NCI-H2029 (cell line): ENCODE measurements around the gene SLC46A1.

Source experiments
- DNase-seq: peaks from one replicate; lab custom pipeline; 2025; lab: John Stamatoyannopoulos, UW

Gene SLC46A1

DNA sequence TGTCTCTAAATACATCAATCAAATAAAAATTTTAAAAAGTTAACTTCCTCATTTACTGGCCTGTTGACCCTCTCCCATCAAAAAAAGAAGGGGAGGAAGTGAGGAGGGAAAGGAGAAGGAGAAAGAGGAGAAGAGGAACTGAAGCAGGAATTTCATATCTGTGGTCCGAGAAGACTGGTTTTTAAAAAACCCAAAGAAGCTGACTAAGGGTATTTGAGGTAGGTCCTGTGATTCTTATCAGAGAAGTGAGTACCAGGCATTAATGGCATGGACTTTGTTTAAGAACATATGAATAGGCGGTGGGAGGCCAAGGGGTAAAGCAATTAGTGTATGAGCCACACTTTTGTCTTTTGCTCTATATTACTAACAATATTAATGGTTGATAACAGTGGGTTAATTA lies 2.0 kb downstream of the SLC46A1 start:
- DNase-seq: no peak

DNA sequence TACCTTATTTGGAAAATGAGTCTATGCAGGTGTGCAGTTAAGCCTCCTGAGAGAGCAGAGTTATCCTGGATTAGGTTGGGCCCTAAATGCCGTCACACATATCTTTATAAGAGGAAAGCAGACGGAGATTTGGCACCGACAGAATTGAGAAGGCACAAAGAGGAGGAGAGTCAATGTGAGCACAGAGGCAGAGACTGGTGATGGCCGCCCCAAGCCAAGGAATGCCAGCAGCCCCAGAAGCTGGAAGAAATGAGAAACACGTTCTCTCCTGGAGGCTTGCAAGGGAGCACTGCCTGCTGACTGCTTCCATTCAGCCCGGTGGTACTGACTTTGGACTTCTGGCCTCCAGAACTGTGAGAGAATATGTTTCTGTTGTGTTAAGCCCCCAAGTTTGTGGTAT lies 3.2 kb downstream of the SLC46A1 start:
- no peak for DNase-seq

DNA sequence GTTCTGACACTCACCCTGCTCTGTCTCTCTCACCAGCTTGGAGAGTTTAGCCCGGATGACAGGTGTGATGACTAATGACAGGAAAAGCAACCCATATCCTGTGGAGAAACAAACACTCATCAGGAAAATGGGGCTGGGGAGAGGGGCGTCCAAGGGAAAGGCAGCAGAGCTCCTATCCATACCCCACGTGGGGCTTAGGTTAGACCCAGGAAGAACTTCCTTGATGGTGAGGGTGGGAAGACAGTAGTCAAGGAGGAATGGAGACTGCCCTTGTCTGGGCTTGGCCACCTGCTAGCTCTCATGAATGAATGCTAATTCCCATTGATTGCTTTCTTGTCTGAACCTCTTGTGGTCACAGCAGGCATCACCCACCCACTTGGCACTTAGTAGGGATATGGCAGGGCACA lies 3.8 kb downstream of the SLC46A1 start:
- DNase-seq: no peak

DNA sequence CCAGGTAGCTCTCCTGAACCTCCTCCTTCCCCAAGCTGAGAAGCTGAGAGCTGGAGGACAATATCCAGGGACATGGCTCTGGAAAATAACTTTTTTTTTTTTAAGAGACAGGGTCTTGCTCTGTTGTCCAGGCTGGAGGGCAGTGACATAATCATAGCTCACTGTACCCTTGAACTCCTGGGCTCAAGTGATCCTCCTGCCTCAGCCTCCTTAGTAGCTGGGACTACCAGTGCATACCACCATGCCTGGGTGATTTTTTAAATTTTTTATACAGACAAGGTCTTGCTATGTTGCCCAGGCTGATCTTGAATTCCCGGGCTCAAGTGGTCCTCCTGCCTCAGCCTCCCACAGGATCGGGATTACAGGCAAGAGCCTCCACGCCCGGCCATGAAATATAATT lies 6.2 kb downstream of the SLC46A1 start:
- no peak for DNase-seq

GRCh38 chr17:28398280-28398981 lies 7.6 kb downstream of the SLC46A1 start:
- DNase-seq: no peak

- DNase-seq: no peak
Observed at GRCh38 chr17:28397687-28398279, 8.2 kb downstream of the SLC46A1 start.

DNA sequence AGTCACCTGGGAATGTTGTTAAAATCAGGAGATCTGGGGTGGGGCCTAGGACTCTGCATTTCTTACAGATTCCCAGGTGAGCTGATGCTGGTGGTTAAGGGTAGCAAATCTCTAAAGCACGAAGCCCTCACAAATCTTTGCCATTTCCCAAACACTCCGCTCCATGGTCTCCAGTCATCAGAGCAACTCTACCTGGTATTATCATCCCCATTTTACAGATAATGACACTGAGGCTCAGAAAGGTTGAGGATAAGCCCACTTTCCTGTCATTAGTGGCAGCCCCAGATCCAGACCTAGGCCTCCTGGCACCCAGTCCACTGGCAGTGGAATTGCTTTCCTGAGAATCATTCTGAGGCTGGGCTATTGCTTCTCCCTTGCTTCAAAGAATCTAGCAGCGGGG lies 8.7 kb downstream of the SLC46A1 start:
- DNase-seq: no peak

DNA sequence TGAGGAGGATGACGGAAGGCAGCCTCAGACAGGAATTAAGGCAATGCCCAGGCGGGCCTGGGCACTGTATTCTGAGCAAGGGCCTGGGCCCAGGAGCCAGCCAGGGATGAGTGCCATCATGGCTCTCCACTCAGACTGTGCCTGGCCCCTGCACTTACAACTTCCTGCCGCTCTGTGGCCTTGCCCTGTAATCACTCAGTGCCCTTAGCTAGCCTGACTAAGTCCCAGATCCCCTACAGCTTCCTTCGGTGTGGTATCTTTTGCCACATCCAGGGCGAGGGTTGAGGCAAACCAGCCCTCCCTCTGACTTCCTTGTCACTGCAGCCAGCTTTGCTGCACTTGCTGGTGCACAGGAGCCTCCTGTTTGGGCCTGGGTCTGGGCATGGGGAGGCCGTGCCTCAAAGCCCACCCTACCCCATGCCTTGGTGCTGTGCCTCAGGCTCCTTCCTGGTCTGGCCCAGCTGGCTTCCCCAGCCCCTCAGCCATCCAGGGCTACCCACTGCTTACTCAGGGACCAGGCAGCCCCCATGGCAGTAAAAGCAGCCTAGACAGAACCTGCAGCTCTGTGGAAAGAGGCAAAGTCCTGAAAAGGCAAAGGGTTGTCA lies 9.3 kb downstream of the SLC46A1 start:
- no peak for DNase-seq

- DNase-seq: no peak
Observed at GRCh38 chr17:28395968-28396367, 10.0 kb downstream of the SLC46A1 start.

- no peak for DNase-seq
Observed at GRCh38 chr17:28395426-28395825, 10.6 kb downstream of the SLC46A1 start.

- DNase-seq: no peak
Observed at GRCh38 chr17:28394337-28395116, 11.5 kb downstream of the SLC46A1 start.

- DNase-seq: no peak
Observed at GRCh38 chr17:28392491-28392890, 13.5 kb downstream of the SLC46A1 start.

GRCh38 chr17:28391401-28391800 lies 14.6 kb downstream of the SLC46A1 start:
- DNase-seq: no peak

DNA sequence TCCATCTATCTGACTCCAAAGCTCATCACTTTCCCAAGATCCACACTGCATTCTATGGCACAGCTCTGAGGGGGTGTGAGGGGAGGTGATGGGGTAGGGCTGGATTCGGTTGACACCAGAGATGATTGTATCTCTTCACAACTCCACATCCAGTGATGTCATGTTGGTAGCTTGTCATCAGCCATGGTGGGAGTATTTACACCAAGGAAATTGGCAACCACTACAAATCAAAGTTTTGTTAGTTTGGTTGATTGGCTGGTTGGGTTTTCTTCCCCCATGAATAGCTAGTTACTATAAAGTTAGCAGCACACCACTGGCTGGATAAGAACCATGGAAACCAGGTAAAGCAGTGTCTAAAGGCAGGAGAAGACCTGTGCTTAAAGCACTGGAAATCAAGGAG lies 15.0 kb downstream of the SLC46A1 start:
- DNase-seq: no peak

DNA sequence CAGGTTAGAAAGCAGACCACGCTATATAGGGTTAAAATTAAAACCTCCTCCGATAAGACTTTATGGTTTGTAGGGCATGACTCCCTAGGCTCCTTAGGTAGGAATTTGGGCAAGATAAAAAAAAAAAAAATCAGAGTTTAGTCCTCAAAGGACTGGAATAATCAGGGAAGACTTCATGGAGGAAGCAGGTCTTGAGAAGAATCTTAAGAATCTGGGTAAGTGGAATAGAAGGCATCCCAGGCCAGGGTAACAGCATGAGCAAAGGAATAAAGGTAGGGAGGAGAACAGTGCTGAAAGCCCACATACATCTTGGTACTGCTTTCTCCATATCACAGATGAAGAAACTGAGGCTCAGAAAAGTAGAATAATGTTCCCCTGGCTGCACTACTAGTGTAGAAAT lies 15.4 kb downstream of the SLC46A1 start:
- DNase-seq: no peak

- no peak for DNase-seq
Observed at GRCh38 chr17:28390141-28390540, 15.9 kb downstream of the SLC46A1 start.

- DNase-seq: no peak
Observed at GRCh38 chr17:28388106-28388505, 17.9 kb downstream of the SLC46A1 start.

DNA sequence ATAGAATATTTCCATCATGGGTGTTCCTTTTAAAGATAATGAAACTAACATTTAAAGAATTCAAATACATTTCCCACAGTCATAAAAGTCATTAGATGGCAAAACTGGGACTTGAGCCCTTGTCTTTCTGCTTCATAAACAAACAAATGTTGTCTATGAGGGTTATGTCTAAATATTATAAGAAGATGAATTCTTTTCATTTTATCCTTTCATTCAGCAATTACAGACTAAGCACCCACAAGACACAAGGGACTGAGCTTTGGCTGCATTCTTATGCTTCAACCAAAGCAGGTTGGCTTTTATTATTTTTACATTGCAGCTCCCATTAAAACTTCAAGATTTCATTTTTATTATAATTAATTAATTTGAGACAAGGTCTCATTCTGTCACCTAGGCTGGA lies 19.6 kb downstream of the SLC46A1 start:
- DNase-seq: no peak

- no peak for DNase-seq
Observed at GRCh38 chr17:28385406-28385805, 20.6 kb downstream of the SLC46A1 start.

GRCh38 chr17:28385037-28385400 lies 21.0 kb downstream of the SLC46A1 start:
- DNase-seq: no peak

- DNase-seq: peak; percentile 71
Observed at GRCh38 chr17:28384281-28385036, 21.6 kb downstream of the SLC46A1 start.

- no peak for DNase-seq
Observed at GRCh38 chr17:28381141-28381825, 24.7 kb downstream of the SLC46A1 start.
